ENCODE data around the gene ACAN. TPM values are rescaled to one million over a fixed set of nuclear protein-coding genes. Genes with fewer than 3 reads are reported as not detected.

The ACAN gene
- total RNA-seq, 4 donors from 2014 or later: 0.05 to 0.25 (median 0.19) TPM; not detected in 1

GRCh38 chr15:88844749-88845386 lies 41.6 kb downstream of the ACAN start:
- Histone ChIP-seq H3K36me3 (no peaks in the 10 kb centered on the region), H3K9me3 (no peaks in the 10 kb centered on the region), H3K27ac (no peak overlapping the region), H3K27me3 (peaks cover 6% of the 10 kb centered on the region), H3K4me1 (no peaks in the 10 kb centered on the region), H3K4me3 (no peak overlapping the region)
- WGBS: 50% methylated on average over 4 of the region's 5 CpGs
- DNase-seq (ENCODE audit: low spot score in 2 of 2): no peak
- TF ChIP-seq POLR2AphosphoS5 (IDR thresholded peaks at IDR 0.05) (no peak), CTCF (IDR thresholded peaks at IDR 0.05) (no peak), POLR2A (IDR thresholded peaks at IDR 0.05) (no peak), EP300 (IDR thresholded peaks at IDR 0.05) (no peak)

GRCh38 chr15:88845616-88846015 lies 42.4 kb downstream of the ACAN start:
- no peak for TF ChIP-seq EP300 (IDR thresholded peaks at IDR 0.05)
- TF ChIP-seq CTCF (IDR thresholded peaks at IDR 0.05): no peak
- no peak for TF ChIP-seq POLR2AphosphoS5 (IDR thresholded peaks at IDR 0.05)
- TF ChIP-seq POLR2A (IDR thresholded peaks at IDR 0.05): no peak
- no peak overlapping the region for H3K27ac ChIP-seq
- H3K36me3 ChIP-seq: no peaks in the 10 kb centered on the region
- no peaks in the 10 kb centered on the region for H3K4me1 ChIP-seq
- WGBS: 87% methylated on average over 4 of the region's 15 CpGs
- no peak for DNase-seq (ENCODE audit: low spot score in 2 of 2)
- H3K4me3 ChIP-seq: no peak overlapping the region
- no peaks in the 10 kb centered on the region for H3K9me3 ChIP-seq
- H3K27me3 ChIP-seq: peaks cover 4% of the 10 kb centered on the region

- no peaks in the 10 kb centered on the region for H3K9me3 ChIP-seq
- H3K27me3 ChIP-seq: peaks cover 13% of the 10 kb centered on the region
- WGBS: 75% methylated on average over 17 of the region's 20 CpGs
- H3K4me1 ChIP-seq: no peaks in the 10 kb centered on the region
- no peaks in the 10 kb centered on the region for H3K36me3 ChIP-seq
- TF ChIP-seq POLR2AphosphoS5 (IDR thresholded peaks at IDR 0.05): no peak
- no peak for TF ChIP-seq POLR2A (IDR thresholded peaks at IDR 0.05)
- no peak for TF ChIP-seq CTCF (IDR thresholded peaks at IDR 0.05)
- no peak for TF ChIP-seq EP300 (IDR thresholded peaks at IDR 0.05)
- DNase-seq (ENCODE audit: low spot score in 2 of 2): no peak
- no peak overlapping the region for H3K4me3 ChIP-seq
- no peak overlapping the region for H3K27ac ChIP-seq
Observed at GRCh38 chr15:88847144-88847543, 43.9 kb downstream of the ACAN start.

- no peak for TF ChIP-seq POLR2AphosphoS5 (IDR thresholded peaks at IDR 0.05)
- TF ChIP-seq EP300 (IDR thresholded peaks at IDR 0.05): no peak
- TF ChIP-seq CTCF (IDR thresholded peaks at IDR 0.05): no peak
- TF ChIP-seq POLR2A (IDR thresholded peaks at IDR 0.05): no peak
Observed at GRCh38 chr15:88848203-88848602, 45.0 kb downstream of the ACAN start.

GRCh38 chr15:88849376-88850072 lies 46.3 kb downstream of the ACAN start:
- Histone ChIP-seq H3K27ac (no peak overlapping the region), H3K4me1 (no peaks in the 10 kb centered on the region), H3K36me3 (no peaks in the 10 kb centered on the region), H3K4me3 (no peak overlapping the region), H3K27me3 (peaks cover 21% of the 10 kb centered on the region), H3K9me3 (no peaks in the 10 kb centered on the region)
- WGBS: 58% methylated on average over 10 of the region's 22 CpGs
- TF ChIP-seq EP300 (IDR thresholded peaks at IDR 0.05) (no peak), POLR2A (IDR thresholded peaks at IDR 0.05) (no peak), CTCF (IDR thresholded peaks at IDR 0.05) (no peak), POLR2AphosphoS5 (IDR thresholded peaks at IDR 0.05) (no peak)
- DNase-seq (ENCODE audit: low spot score in 2 of 2): no peak

More at GRCh38 chr15:88848203-88848602, 45.0 kb downstream of the ACAN start:
- H3K27me3 ChIP-seq: peaks cover 19% of the 10 kb centered on the region
- DNase-seq (ENCODE audit: low spot score in 2 of 2): no peak
- no peaks in the 10 kb centered on the region for H3K4me1 ChIP-seq
- H3K27ac ChIP-seq: no peak overlapping the region
- H3K9me3 ChIP-seq: no peaks in the 10 kb centered on the region
- no peak overlapping the region for H3K4me3 ChIP-seq
- 84% methylated on average over 3 of the region's 3 CpGs for WGBS
- H3K36me3 ChIP-seq: no peaks in the 10 kb centered on the region

Data from suprapubic skin (tissue), 4 donors.